ENCODE measurements around the gene ISM2.

Gene ISM2

DNA sequence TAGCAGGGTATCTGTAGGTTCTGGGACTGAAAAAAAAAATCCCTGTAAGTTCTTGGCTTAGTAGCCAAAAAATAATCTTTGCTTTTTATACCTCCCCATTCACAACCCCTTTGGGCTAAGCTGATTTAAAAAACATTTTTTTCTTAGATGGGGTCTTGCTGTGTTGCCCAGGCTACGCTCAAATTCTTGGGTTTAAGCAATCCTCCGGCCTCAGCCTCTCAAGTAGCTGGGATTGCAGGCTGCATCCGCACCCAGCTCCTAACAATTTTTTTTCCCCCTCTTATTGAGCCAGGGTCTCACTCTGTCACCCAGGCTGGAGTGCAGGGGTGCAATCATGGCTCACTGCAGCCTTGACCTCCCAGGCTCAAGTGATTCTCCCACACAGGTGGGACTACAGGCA, 9.1 kb upstream of the ISM2 start:
- no peak for DNase-seq

DNA sequence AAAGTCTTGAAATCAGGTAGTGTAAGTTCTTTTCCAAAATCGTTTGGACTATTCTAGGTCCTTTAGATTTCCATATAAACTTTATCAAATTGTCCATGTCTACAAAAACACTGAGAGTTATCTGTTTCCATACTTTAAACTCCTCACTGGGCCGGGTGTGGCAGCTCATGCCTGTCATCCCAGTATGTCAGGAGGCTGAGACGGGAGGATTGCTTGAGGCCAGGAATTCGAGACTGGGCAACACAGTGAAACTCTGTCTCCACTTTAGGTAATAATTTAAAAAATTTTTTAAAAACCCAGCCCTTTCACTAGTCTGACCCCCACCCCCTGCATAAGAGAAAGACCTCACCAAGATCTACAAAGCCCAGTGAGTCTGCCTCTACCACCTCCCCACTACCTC, 6.4 kb upstream of the ISM2 start:
- no peak for DNase-seq

DNA sequence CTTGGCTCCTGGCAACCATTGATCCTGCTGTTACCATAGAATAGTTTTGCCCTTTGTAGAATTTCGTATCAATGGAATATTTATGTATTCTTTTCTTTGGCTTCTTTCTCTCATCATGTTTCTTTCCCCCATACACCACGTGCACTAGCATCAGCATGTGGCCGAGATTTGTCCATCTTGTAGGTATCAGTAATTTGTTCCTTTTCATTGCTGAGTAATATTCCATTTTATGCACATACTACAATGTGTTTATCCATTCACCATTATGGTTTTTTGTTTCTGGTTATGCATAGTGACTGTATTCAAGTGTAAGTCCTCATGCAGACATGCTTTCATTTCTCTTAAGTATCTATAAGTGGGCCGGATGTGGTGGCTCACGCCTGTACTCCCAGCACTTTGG, 4.5 kb upstream of the ISM2 start:
- no peak for DNase-seq

DNA sequence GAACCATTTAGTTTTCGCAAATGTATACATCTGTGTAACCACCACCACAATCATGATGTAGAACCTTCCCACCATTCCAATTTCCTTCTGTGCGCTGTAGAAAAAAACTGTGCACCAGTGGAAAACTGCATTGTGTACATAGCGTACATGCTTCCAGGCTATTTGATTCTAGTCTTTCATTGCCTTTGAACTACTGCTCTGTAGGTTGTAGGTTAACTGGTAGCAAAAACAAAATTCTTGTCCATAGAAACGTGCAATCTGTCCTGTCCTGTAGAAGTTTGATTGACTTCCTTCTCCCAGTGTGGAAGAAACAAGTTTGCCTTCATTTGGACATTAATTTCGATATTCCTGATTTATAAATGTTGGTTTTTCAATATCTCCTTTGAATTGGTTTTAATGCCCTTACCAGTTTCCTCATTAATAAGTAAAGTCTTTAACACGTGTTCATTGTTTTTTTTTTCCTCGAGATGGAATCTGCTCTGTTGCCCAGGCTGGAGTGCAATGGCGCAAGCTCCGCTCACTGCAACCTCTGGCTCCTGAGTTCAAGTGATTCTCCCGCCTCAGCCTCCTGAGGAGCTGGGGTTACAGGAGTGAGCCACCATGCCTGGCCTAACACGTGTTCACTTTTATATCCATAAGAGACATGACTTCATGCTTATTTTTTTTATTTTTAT, 3.6 kb upstream of the ISM2 start:
- DNase-seq = no peak

DNA sequence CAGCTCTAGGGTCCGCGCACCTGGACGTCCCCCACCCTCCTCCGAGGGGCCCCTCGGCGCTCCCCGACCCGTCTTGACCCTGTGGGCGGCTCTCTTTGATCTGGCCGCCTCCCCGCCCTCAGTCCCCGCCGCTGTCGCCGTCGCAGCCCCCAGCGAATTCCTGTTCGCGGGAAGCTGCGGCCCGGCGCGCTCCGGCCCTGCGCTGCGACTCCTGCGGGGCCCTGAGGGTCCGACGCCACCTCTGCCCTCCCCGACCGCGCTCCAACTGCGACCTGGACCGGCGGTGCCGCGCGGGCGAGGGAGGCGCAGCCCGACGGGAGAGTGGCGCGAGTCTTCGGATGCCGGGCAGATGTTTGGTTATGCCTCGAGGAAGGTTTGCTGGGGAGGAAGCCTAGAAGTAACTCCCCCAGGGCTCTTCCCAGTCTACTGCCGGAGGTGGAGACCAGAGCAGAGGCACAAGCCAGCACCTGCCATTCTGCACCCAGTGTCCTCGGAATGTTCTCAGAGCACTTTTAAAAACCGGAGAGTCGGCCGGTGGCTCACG, 440 bp upstream of the ISM2 start:
- peak; percentile 18 for DNase-seq

DNA sequence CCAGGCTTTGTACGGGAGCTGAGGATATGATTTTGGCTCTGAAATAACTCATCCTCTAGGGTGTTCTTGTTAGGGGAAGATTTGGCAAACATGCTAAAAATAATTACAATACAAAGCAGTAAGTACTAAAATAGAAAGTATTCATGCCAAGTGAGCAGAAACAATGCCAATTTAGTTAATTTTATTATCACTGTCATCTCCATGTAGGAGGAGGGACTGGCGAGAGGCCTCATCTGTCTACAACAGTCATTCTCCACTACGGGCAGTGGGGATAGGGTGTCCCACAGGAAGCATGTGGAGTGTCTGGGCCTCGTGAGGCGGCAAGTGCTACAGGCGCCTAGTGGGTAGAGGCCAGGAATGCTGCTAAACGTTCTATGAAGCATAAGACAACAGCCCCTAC, 3.3 kb downstream of the ISM2 start:
- no peak for DNase-seq

DNA sequence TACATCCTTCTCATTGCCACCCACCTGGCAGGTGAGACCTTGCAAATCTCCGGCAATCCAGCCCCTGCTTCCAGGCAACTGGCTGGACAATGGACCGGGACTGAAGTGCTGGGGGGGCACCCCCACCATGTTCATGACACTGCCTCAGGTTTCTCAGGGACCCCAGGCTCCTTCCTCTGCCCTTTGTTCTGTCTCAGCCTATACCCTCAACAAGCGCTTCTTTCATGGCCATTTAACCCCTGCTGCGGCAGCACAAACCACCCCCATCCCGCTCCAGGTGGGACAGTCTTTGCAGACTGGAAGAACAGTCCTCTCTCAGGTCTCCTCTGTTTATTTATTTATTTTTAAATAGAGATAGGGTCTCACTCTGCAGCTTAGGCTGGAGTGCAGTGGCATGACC, 7.6 kb downstream of the ISM2 start:
- DNase-seq = no peak

- no peak for DNase-seq
These were observed 8.1 kb downstream of the ISM2 start for GRCh38 chr14:77490347-77490986.

DNA sequence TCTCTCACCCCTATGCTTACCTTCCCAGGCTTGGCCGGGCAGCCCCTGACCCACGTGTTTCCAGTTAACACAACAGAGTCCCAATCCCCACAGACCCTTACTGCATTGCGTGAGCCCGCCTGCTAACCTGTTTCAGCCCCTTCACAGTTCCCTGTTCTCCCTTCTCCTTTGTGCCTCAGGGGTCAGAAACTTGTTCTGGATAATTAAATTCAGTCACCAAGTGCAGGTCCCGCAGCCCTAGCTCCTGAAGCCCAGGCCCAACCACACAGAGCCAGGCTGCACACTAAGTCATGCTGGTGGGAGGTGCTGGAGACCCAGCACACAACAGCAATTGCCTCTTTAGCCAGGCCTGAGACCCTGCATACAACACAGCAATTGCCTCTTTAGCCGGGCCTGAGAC, 9.6 kb downstream of the ISM2 start:
- DNase-seq = no peak

- DNase-seq = no peak
These were observed 10.1 kb downstream of the ISM2 start for GRCh38 chr14:77488558-77488957.

DNA sequence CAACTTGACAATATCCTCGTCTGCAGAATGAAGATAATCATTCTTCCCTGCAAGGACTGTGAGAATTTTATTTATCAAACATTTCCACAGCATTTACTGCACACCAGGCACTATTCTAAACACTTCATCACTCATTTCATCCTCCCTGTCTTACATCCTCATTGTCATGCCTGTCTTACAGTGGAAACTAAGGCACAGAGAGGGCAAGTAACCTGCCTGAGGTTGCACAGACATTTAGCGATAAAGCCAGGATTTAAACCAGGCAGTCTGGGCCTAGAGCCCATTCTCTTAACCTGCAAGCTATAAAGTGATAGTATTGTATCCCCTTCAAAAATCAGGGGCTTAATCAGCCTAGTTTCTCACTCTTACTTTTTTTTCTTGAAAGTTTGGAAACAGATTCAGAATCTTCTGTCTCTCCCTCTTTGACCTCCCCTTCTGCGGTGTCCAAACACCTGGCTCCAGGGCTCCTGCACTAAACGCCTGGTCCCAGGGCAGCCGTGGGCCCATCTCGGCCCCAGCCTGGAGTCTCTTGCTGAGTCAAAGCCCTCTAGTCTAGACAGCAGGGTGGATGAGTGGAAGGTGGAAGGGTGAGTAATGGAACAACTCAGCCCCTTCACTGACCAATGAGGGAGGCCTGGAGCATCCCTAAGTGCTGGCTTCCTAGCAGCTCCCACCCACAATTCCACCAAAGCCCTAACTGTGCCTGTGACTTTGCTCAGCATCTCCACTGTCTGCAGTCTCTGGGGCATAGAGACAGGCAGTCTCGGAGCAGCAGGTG, 12.5 kb downstream of the ISM2 start:
- no peak for DNase-seq

GRCh38 chr14:77485256-77485655, 13.4 kb downstream of the ISM2 start:
- no peak for DNase-seq

GRCh38 chr14:77482422-77482821, 16.2 kb downstream of the ISM2 start:
- DNase-seq = no peak

GRCh38 chr14:77478796-77479195, 19.8 kb downstream of the ISM2 start:
- no peak for DNase-seq

DNA sequence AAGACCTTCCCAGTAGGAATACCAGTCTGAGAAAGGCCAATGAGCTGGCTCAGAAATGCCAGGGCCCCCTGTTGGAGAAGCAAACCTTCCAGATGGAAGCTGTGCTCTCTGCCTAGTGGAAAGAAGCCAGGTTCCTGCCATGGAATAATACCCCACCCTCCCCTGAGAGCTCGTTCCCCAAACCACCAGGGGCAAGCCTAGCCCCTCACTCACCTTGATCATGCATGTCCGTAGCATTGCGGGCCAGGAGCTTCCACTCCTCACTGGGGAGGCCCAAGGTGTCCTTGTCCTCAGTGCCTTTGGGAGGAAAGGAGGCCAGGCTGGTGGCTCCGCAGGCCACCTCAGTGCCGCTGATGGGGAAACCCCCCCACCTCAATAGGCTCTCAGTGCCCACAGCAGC, 20.6 kb downstream of the ISM2 start:
- no peak for DNase-seq

GRCh38 chr14:77475432-77476115, 23.0 kb downstream of the ISM2 start:
- no peak for DNase-seq

- no peak for DNase-seq
These were observed 24.0 kb downstream of the ISM2 start for GRCh38 chr14:77474479-77475177.

DNA sequence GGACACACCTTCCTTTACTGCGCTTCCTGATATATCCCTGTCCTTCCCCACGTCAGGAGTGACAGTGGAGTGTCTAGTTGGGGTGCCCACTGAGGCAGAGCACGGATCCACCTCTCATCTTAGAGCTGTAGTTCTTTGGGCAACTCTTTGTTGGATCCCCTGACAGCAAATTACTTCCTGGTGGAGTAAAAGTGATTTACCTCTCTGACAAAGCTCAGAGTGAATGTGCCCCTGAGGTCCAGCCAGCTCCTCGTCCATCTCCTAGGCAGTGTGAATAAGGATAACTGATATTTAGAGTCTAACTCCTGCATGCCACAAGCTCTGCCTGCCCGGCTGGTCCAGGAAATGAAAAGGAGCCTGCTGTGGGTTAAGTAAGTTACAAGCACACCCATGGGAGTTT, 24.7 kb downstream of the ISM2 start:
- DNase-seq = no peak

DNA sequence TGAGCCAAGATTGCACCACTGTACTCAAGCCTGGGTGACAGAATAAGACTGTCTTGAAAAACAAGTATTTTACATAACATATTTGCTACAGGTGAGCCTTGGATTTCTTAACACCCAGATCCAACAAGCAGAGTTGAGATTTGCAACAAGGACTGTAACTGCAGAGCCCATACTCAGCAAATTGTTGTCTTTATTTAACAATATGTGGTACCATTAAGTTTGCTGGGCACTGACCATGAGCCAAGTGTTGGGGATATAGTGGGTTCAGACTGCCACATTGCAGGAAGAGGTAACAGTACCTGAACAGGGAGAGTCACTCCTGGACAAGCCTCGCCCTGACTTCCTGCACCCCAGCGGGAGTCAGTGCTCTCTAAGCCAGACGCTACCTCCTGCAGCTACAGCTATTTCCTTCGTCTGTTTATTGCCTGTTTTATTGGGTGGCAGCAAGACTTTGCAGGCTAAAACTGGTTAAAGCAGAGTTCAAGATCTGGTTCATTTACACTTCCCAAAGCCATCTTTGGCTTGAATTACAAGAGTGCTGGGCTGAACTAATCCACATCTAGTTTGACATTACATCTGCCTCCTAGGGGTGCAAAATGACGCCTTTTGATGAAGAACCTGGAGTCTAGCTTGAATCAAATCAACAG, 28.3 kb downstream of the ISM2 start:
- no peak for DNase-seq

- no peak for DNase-seq
These were observed 29.1 kb downstream of the ISM2 start for GRCh38 chr14:77469539-77469938.

DNA sequence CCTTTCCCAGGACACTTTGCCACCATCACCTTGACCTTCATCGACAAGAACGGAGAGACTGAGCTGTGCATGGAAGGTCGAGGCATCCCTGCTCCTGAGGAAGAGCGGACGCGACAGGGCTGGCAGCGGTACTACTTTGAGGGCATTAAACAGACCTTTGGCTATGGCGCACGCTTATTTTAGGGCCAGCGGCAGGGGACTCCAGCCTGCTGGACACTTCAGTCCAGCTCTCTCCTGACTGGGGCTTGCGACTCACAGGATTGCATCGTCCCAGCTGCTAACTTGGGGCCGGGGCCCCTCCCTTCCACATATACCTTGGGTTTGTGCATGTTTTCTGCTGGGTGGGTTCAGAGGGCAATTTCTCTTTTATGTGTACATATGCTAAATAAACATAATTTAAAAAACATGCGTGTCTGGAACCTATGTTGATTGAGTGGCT, 29.5 kb downstream of the ISM2 start:
- no peak for DNase-seq

- DNase-seq = no peak
These were observed 30.8 kb downstream of the ISM2 start for GRCh38 chr14:77467801-77468200.

Data from NCI-H82 (cell line).